NCI-H1092 (cell line): ENCODE results near the gene PRKAR2A.
"Not testable (repeated sequence)": the region's sequence is repeated elsewhere in the genome, so short reads cannot be mapped to it uniquely, and the experiment has no call there.

Source experiments
- DNase-seq: peaks from one replicate; lab custom pipeline; 2025; lab: John Stamatoyannopoulos, UW

PRKAR2A gene

DNA sequence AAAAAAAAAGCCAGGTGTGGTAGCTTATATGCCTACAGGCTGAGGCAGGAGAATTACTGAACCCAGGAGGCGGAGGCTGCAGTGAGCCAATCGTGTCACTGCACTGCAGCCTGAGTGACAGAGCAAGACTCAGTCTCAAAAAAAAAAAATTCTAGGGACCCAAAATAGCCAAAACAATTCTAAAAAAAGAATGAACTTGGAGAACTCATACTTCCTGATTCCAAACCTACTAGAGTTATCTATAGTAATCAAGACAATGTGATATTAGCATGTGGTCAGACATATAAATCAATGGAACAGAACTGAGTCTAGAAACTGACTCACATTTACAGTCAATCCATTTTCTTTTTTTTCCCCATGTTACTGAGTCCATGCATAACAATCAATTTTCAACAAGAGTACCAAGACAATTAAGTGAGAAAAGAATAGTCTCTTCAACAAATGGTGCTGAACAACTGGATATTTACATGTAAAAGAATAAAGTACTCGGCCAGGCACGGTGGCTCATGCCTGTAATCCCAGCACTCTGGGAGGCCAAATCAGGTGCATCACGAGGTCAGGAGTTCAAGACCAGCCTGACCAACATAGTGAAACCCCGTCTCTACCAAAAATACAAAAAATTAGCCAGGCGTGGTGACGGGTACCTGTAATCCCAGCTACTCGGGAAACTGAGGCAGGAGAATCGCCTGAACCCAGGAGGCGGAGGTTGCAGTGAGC, 11.9 kb downstream of the PRKAR2A start:
- DNase-seq = no peak

DNA sequence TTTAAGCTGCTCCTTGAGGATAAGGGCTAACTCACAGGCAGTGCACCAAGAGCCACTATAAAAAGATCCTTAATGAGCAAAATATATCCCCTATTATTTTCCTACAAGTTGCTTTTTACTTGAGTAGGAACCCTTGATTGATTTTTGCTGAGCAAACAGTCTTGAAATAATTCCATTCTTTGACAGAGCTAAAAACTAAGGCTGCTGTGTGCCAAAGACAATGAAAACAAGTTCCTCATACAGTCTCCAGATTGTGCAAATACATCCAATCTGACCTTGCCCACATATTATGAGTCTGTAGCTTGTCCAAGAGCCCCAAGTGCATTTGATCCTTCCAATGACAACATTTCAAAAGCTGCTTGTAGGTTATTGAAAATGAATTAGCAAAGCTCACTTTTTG, 15.0 kb downstream of the PRKAR2A start:
- no peak for DNase-seq

DNA sequence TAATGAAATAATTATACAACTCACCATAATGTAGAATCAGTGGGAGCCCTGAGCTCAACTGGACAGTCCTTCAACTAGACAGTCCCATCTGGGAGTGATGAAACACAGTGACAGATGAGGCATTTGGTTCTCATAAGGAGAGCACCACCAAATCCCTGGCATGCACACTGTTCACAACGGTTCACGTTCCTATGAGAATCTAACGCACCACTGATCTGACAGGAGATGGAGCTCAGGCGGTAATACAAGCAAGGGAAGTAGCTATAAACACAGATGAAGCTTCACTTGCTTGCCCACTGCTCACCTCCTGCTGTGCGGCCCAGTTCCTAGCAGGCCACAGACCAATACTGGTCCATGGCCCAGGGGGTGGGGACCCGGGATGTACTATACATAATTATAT, 17.0 kb downstream of the PRKAR2A start:
- no peak for DNase-seq

DNA sequence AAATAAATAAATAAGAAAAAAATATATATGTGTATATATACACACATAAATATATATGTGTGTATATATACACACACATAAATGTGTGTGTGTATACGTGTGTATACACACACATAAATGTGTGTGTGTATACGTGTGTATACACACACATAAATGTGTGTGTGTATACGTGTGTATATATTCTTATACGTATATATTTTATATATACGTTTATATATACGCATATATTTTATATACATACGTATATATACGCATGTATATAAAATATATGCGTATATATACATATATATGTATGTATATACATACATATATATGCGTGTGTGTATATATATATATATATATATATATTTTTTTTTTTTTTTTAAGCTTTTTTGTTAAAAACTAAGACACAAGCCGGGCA, 18.1 kb downstream of the PRKAR2A start:
- DNase-seq = not testable (repeated sequence)

DNA sequence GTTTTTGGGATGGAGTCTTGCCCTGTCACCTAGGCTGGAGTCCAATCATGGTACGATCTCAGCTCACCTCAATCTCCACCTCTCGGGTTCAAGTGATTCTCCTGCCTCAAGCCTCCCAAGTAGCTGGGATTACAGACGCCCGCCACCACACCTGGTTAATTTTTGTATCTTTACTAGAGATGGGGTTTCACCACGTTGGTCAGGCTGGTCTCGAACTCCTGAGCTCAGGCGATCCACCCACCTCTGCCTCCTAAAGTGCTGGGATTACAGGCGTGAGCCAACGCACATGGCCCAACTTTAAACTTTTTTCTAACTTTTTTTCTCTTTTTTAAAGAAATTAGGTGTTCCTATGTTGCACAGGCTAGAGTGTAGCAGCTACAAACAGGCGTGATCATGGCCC, 19.8 kb downstream of the PRKAR2A start:
- DNase-seq = not testable (repeated sequence)

DNA sequence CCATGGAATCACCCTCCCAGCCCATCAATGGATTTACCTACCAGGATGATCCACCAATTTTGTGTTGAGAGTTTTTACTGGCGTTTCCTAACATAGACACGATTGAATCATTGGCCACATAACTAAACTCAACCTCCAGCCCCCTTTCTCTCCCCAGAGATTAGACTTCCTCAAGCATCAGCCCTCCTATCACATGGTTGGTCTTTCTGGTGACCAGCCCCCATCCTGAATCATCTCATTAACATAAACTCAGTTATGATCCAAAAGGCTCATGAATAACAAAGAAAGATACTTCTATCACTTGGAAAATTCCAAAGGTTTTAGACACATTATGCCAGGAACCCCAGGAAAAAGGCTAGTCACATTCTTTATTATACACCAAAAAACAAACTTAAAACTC, 21.2 kb downstream of the PRKAR2A start:
- no peak for DNase-seq

DNA sequence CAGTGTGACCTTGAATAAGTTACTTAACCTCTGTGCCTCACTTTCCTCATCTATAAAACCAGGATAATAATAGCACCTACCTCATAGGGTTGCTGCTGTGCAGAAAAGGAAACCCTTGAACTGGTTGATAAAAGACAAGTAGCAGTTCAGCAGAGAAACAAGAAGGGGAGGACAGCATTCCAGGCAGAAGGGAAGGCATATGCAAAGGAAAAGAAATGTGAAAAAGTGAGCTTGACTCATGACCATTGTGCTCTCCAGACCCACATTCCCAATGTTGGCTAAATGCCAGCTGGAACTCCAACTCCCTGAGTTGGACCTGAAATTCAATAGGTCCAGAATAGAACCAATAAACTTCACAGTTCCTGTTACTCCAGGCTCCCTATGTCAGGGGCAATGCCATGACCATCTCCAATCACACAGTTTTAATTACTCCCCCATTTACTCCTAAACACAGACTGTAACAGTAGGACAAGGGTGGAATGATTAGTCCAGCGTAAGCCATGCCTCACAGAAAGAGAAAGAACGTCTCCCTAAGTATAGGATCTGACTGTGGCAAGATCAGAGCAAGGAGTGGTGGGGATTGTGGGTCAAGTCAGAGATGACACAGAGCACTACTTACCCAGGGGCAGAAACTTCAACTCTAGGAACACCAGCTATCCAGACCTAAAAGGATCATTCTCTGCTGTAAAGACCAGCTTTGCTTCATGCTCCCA, 26.9 kb downstream of the PRKAR2A start:
- no peak for DNase-seq

DNA sequence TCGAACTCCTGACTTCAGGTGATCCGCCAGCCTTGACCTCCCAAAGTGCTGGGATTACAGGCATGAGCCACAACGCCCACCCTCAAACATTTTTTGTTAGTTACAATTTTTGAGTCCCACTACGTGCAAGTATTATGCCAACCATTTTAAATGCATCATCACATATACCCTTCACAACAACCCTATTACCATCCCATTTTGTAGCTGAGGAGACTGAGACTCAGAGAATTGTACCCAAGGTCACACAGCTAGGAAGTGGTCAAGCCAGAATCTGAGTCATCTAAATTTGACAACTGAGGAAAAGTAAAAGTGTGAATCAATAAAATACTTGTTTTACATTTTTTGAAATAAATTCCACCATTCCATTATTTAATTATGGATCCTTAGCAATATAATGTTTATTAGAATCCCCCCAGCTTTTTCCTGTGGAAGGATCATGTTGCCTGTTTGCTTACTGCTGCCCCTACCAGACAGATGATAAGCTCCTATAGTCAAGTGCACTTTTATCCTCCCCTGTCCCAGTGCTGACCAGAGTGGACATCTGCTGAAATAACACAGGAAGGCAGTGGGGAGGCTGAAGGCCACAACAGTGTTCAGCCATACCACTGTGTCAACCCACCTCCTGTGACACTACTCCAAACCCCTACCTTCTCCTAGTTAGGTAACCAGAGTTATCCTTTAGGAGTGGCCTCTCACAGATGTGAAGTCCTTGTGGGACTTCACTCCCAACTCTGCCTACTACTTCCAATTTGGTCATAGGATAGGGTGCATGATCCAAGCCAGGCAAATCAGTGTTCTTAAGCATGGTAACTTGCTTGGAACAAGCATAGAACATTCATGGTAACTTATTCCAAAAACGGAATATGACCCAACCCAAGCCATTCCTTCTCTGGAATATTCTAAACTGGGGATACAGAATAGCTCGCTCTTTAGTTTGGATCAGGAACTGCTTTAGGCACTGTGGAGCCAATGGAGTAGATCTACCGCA, 28.1 kb downstream of the PRKAR2A start:
- DNase-seq = no peak

DNA sequence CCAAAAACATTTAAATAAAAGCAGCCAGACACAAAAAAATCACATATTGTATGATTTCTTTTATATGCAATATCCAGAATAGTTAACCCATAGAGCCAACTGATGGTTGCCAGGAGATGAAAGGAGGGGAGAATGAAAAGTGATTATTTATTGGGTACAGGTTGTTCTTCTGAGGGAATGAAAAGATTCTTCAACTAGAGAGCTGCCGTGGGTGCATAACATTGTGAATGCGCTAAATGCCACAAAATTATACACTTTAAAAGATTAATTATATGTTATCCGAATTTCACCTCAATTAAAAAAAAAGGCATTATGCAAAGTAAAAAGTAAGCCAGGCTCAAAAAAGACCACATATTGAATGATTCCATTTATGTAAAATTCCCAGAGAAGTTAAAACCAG, 36.1 kb downstream of the PRKAR2A start:
- DNase-seq = no peak

DNA sequence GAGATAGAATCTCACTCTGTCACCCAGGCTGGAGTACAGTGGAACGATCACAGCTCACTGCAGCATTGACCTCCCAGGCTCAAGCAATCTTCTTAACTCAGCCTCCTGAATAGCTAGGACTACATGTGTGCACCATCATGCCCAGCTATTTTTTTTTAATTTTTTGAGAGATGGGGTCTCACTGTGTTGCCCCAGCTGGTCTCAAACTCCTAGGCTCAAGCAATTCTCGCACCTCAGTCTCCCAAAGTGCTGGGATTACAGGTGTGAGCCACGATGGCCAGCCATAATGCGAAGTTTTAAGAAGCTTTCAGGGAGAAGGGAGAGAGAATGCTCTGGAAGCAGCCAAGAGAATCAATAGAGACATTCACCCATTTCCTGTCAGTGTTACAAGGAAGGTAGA, 42.7 kb downstream of the PRKAR2A start:
- no peak for DNase-seq

DNA sequence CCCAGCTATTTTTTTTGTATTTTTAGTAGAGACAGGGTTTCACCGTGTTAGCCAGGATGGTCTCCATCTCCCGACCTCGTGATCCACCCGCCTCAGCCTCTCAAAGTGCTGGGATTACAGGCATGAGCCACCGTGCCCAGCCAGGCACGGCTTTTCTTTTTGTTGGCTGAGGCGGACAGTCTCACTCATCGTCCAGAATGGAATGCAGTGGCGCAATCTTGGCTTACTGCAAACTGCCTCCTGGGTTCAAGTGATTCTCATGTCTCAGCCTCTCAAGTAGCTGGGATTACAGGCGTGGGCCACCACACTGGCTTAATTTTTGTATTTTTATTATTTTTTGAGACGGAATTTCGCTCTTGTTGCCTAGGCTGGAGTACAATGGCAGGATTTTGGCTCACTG, 46.8 kb downstream of the PRKAR2A start:
- not testable (repeated sequence) for DNase-seq

DNA sequence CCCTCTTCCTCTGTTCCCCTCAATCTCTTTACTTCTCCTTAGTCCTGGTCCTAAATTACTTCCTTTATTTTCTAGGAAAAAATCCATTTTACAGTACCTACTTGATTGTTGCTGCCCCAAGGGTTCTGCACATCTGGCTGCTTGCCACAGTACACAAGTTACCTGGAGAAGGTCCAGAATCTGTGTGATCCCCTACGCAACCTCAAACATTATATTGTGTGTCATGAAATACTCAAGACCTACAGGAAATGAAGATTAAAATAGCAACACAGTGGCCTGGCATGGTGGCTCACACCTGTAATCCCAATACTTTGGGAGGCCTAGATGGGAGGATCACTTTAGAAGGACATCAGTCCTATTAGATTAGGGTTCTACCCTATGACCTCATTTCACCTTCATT, 48.7 kb downstream of the PRKAR2A start:
- peak; percentile 7 for DNase-seq

DNA sequence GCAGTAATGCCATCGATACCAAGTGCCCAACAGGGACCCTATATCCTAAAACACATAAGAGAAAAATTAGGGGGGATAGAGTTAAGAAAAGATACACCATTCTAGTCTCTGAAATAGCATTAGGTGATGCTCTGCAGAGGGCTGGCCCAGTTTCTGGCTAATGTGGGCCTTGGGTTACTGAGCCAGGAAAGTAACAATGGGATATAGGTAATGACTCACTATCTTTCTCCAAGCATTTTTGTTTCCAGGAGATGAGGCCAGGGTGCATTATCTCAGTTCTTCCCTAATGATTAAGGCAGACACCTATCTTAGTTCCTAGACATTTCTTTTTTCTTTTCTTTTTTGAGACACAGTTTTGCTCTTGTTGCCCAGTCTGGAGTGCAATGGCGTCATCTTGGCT, 50.0 kb downstream of the PRKAR2A start:
- DNase-seq = no peak

DNA sequence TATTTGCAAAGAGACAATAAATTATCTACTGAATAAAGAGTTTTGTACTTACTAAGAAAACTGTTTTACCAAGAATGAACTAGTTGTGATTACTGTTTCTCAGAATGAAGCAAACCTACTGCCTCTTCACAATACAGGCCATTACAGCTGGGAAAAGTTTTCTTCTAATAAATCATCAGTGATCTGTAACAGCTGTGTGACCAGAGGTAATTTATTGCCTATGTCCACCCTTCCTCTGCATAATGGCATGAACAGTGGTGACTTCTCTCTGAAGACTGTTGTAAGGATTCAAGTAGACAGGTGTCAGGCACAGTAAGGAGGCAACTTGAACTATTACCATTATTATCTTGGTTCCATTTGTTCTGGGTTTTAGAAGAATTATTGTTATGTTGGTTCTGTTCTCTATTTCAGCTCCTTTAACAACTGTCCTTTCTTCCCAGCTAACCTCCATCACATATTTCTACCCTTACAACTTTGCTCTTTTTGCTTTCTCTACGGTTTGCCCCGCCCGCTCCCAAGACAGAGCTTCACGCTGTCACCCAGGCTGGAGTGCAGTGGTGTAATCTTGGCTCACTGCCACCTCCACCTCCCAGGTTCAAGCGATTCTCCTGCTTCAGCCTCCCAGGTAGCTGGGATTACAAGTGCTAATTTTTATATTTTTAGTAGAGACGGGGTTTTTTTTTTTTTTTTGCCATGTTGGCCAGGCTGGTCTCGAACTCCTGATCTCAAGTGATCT, 51.5 kb downstream of the PRKAR2A start:
- no peak for DNase-seq

DNA sequence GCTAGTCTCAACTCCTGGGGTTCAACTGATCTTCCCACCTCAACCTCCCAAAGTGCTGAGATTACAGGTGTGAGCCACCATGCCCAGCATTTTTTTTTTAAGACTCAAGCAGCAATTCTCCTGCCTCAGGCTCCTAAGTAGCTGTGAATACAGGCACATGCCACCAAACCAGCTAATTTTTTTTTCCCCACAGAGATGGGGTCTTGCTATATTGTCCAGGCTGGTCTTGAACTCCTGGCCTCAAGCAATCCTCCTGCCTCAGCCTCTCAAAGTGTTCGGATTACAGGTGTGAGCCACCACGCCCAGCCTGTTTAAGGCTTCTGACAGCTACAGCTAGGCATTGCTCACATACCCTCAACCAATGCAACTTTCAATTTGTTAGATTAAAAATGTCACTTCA, 54.2 kb downstream of the PRKAR2A start:
- DNase-seq = not testable (repeated sequence)

DNA sequence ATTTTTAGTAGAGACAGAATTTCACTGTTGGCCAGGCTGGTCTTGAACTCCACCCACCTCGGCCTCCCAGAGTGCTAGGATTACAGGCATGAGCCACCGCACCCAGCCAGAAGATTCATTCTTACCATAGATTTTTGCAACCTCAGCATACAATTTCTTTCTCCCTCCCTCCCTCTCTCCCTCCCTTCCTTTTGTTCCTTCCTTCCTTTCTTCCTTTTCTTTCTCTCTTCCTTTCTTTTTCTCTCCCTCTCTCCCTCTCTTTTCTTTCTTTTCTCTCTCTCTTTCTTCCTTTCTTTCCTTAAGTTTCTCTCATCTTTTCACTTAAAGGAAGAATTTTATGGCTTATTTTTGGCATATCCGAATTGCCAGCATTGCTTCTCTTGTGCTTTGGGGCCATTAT, 58.0 kb downstream of the PRKAR2A start:
- no peak for DNase-seq

DNA sequence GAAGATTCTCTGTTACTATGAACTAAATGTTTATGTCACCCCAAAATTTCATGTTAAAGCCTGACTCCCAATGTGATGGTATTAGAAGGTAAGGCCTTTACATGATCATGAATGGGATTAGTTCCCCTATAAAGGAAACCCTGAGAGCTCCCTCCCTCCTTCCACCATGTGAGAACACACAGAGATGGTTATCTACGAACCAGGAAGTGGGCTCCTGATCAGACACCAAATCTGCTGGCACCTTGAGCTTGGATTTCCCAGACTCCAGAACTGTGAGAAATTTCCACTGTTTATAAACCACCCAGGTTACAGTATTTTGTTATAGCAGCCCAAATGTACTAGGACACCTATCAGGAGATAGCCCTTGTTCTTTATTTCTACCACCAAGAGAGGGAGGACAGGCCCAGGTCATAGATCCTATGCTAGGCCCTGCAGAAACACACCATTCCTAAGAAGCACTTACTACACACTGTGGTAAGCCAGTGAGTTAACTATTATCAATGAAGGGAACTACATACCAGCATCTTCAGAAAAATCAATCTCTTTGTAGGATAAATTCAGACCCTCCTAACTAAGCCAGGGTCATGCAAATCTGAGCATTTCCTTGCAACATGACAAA, 59.0 kb downstream of the PRKAR2A start:
- no peak for DNase-seq

DNA sequence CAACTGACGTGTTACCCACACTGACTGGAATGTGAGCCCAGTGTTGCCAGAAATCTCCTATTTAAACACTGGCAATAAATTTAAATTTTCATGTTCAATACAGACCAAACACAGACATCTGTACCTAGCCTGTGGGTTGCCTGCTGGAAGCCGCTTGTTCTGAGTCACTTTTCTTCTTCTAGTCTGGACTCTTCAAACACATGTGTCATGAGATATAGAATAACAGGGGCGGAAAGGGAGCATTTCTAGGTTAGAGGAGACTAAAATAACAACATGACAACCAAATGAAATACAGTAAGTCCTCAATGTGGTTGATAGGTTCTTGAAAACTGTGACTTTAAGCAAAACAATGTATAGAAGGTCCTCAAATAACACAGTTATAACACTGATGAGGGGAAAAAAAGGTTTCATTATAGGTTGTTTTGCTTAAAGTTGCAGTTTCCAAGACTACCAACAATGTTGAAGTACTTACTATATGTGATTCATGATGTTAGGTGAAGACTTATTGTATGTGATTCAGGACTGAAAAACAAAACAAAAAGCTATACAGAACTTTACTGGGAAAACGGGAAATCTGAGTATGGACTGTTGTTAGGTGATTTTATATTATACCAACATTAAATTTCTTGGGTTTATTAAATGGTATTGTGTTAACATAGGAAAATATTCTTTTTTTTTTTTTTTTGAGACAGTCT, 63.1 kb downstream of the PRKAR2A start:
- DNase-seq = no peak

DNA sequence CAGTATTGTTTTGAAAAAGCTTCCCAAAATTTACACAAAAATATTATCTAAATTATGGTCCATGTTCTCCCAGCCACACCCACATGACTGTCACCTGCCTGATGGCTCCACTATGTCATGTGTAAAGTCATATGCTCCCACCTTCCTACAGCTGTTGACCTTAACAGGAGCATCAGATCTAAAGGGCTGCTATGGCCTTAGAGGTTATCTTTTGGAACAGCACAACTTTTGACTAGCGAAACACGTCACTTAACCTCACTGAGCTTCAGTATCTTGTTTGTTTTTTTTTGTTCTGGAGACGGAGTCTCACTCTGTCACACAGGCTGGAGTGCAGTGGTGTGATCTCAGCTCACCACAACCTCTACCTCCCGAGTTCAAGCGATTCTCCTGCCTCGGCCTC, 64.4 kb downstream of the PRKAR2A start:
- DNase-seq = no peak

DNA sequence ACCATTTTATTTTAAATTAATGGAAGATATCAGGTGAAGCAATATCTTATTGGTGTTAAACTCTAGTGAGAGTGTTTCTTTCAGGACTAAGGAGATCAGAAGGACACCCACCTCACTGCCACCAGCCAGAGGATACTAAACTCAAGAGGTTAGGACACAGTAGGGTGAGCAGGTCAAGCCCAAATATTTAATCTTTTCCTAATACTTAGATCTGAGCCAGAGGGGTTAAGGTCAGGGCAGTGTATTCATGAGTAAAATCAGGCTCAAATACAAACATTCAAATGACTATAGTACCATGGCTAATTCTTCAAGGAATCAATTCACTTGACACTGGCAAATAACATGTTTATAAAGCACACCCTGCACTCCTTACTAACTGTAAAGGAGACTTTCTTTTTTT, 65.6 kb downstream of the PRKAR2A start:
- no peak for DNase-seq

DNA sequence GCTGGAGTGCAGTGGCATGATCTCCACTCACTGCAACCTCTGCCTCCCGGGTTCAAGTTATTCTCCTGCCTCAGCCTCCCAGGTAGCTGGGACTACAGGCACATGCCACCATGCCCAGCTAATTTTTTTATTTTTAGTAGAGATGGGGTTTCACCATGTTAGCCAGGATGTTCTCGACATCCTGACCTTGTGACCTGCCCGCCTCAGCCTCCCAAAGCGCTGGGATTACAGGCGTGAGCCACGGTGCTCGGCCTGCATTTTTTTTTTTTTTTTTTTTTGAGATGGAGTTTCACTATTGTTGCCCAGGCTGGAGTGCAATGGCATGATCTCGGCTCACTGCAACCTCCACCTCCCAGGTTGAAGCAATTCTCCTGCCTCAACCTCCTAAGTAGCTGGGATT, 69.1 kb downstream of the PRKAR2A start:
- not testable (repeated sequence) for DNase-seq
